ENCODE measurements around the gene PDZD4.
A peak's percentile ranks its signal among the peaks of the same experiment; 100 is the strongest.

PDZD4 gene

GRCh38 chrX:153766871-153767673 is 63.3 kb downstream of the PDZD4 start:
- Histone ChIP-seq H3K4me3 (no peak overlapping the region), H3K27ac (no peak overlapping the region)

DNA sequence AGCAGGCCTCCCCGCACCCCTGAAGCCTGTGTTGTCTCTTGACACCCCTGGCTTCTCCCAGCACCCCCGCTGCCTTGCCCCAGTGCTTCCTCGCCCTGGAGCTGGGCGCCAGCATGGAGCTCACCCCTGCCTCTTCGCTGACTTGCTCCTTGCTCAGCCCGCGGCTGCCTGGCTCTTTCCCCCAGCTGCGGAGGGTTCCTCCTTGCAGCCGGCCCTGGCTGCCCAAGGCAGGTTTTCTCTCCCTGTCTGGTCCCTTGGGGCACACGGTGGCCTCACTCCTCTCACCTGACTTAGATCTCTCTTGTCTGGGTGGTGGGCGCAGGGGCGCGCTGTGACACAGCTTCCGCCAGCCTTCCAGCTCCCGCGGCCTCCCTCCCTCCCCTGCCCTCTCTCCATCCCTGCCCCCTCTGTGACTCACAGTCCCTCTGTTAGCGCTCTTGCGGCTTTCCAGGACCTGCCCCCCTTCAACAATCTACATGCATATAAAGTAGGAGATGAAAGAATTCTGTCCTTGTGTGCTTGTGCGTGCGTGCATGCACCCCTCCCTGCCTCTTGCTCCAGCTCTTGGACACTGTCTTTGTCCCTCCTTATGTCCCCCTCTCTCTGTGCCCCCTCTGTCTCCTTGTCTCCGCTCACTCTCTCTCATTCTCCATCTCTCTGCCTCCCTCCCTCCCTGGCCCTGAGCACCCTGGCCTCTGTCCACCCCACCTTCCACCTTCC is 64.1 kb downstream of the PDZD4 start:
- Histone ChIP-seq H3K27ac (peak overlapping the region in 11 of 21 experiments; percentile 10 to 69 (median 41)), H3K4me3 (peak overlapping the region in 1 of 7 experiments; percentile 16)

GRCh38 chrX:153765138-153766079 is 64.9 kb downstream of the PDZD4 start:
- H3K27ac ChIP-seq: peak overlapping the region in 13 of 21 experiments; percentile 3 to 69 (median 38)
- peak overlapping the region in 2 of 7 experiments; percentile 14 to 16 for H3K4me3 ChIP-seq

DNA sequence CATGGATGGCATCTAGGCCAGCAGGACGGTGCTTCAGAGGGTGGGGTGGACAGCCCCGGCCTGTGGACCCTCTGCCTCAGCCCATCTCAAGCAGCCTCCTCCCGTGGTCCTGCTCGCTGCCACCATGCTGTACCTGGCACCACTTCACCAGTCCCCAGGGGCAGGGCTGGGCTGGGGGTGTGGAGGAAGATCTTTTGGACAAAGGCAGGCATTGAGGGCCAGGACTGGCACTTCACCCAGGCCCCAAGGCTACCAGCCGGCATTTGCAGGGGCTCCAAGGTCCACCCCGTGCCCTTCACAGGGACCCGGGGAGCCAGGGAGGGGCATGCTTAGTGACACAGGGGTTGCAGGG is 65.6 kb downstream of the PDZD4 start:
- peak overlapping the region in 6 of 21 experiments; percentile 16 to 62 (median 34) for H3K27ac ChIP-seq
- peak overlapping the region in 2 of 7 experiments; percentile 14 to 33 for H3K4me3 ChIP-seq

GRCh38 chrX:153763989-153764755 is 66.2 kb downstream of the PDZD4 start, which contains the start of gene PLXNB3:
PLXNB3 (plus strand) TSS chrX:153764249; CDS start chrX:153765536, 1,287 bp downstream.
- Histone ChIP-seq H3K4me3 (peak within 1 kb of the TSS in 3 of 7 experiments; percentile 14 to 33 (median 16)), H3K27ac (peak within 1 kb of the TSS in 8 of 21 experiments; percentile 23 to 62 (median 40))

- Histone ChIP-seq H3K4me3 (no peak overlapping the region), H3K27ac (no peak overlapping the region)
Measured at GRCh38 chrX:153763298-153763932, 66.9 kb downstream of the PDZD4 start.

DNA sequence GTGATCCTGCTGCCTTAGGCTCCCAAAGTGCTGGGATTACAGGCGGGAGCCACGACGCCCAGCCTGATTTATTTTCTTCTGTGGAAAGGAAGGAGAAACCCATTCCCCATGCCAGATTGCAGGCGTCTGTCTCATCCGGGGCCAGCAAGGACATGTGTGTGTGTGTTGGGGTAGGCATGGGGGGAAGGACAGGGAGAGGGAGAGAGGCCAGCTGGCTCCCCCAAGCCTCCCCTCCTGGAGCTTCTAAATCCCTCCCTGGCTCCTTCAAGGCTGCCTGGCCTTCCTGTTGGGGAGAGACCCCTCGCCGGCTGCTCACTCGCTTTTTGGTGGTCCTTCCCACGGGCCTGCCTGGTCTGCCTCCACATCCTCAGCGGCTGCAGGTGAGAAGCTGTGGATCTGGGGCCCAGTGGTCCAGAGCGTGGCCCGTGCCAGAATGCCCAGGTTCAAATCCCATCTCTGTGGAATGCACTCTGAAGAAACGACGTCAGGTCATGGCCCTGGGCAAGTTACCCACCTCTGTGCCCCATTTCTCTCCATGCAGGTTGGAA is 67.6 kb downstream of the PDZD4 start:
- no peak overlapping the region for H3K4me3 ChIP-seq
- H3K27ac ChIP-seq: no peak overlapping the region

DNA sequence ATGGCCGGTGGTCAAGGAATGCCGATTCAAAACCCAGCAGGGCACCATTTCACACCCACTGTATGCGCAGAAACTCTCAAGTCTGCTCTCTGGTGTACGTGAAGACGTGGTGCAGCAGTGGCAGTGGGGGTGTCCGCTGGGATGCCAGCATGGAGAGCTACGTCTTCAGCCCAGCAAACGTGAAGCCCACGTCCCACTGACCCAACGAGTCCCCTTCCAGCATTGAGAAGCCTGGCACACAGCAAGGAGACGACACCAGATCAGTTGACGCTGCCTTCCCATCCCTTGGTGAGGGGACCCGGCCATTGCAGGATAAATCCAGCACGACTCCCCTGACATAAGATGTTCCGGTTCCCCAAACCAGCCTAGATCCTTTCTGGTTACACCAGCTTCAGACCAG is 68.5 kb downstream of the PDZD4 start:
- H3K27ac ChIP-seq: no peak overlapping the region

DNA sequence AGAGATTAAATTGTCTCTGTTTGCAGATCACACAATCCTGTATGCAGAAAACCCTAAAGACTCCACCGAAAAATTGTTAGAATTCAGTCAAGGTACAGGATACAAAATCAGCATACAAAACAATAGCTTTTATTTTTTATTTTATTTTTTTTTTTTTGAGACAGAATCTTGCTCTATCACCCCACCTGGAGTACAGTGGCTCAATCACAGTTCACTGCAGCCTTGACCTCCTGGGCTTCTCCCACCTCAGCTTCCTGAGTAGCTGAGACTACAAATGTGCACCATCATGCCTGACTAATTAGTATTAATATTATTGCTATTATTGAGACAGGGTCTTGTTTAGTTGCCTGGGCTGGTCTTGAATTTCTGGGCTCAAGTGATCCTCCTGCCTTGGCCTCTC is 75.2 kb downstream of the PDZD4 start:
- H3K4me3 ChIP-seq: no peak overlapping the region
- no peak overlapping the region for H3K27ac ChIP-seq

More for the DNA sequence above, 68.5 kb downstream of the PDZD4 start:
- no peak overlapping the region for H3K4me3 ChIP-seq
